PC-9 (cell line): ENCODE data around the gene RNASEH2A. TPM values are rescaled to one million over a fixed set of nuclear protein-coding genes. Genes with fewer than 3 reads are reported as not detected.
"Not testable (repeated sequence)": the region's sequence is repeated elsewhere in the genome, so short reads cannot be mapped to it uniquely, and the experiment has no call there.

Experiments used
- BruUV-seq: library from RNA; stranded (reverse); fragments of 400-500 nt; replicated peaks from 2 replicates; lab custom pipeline; 2021; lab: Mats Ljungman, UMichigan
- CTCF ChIA-PET: fragments of 300-600 bp; sonication (Branson Sonifier 250); formaldehyde crosslinking; loops from one replicate; lab custom pipeline; 2022; ENCODE audit warnings: antibody characterized with exemption; lab: Charles Lee
- POLR2A ChIA-PET: fragments of 300-600 bp; sonication (Branson Sonifier 250); formaldehyde crosslinking; loops from one replicate; lab custom pipeline; 2022; ENCODE audit warnings: antibody characterized with exemption; ENCODE audit not compliant: unreplicated experiment; lab: Charles Lee
- DNase-seq, 2 experiments: peaks; one replicate each; pipeline versions ENCODE4 v3.0.0 to v3.0.0-alpha.2; 2015 to 2022; ENCODE audit warnings: mixed read lengths in 1 of 2
- H2AFZ ChIP-seq: fragments of 200-600 bp; sonication (generic); 2 replicates; pipeline ENCODE4 v1.8.1; 2017; ENCODE audit warnings: antibody characterized with exemption
- H3F3A ChIP-seq: fragments of 200-600 bp; sonication (generic); 2 replicates; pipeline ENCODE4 v1.8.1; 2017; ENCODE audit warnings: antibody characterized with exemption, mild to moderate bottlenecking, low read depth; ENCODE audit not compliant: insufficient read depth
- H3K27ac ChIP-seq: fragments of 200-600 bp; sonication (generic); 2 replicates; pipeline ENCODE4 v1.6.1; 2016; ENCODE audit warnings: mixed run types
- H3K27me3 ChIP-seq: fragments of 200-600 bp; sonication (generic); 2 replicates; pipeline ENCODE4 v1.6.1; 2016; ENCODE audit warnings: low read depth, mixed run types; ENCODE audit not compliant: insufficient read depth
- H3K36me3 ChIP-seq: fragments of 200-600 bp; sonication (generic); 2 replicates; pipeline ENCODE4 v1.6.1; 2016; ENCODE audit warnings: low read depth, mixed run types
- H3K4me1 ChIP-seq: fragments of 200-600 bp; sonication (generic); replicated peaks from 2 replicates; pipeline ENCODE4 v1.6.1; 2016; ENCODE audit warnings: mixed run types; ENCODE audit not compliant: insufficient read depth
- H3K4me2 ChIP-seq: fragments of 200-600 bp; sonication (generic); 2 replicates; pipeline ENCODE4 v1.6.1; 2017; ENCODE audit warnings: mixed run types
- H3K4me3 ChIP-seq: fragments of 200-600 bp; sonication (generic); 2 replicates; pipeline ENCODE4 v1.6.1; 2016; ENCODE audit warnings: mixed run types
- H3K79me2 ChIP-seq: fragments of 200-600 bp; sonication (generic); 2 replicates; pipeline ENCODE4 v1.6.1; 2017; ENCODE audit warnings: low read depth, mixed run types
- H3K9me2 ChIP-seq: fragments of 200-600 bp; sonication (generic); 2 replicates; pipeline ENCODE4 v1.8.1; 2017; ENCODE audit warnings: mild to moderate bottlenecking; ENCODE audit not compliant: insufficient read depth
- H3K9me3 ChIP-seq: fragments of 200-600 bp; sonication (generic); 2 replicates; pipeline ENCODE4 v1.8.1; 2016; ENCODE audit warnings: low read depth; ENCODE audit not compliant: insufficient read depth
- H4K20me1 ChIP-seq: fragments of 200-600 bp; sonication (generic); 2 replicates; pipeline ENCODE4 v1.8.1; 2017; ENCODE audit not compliant: insufficient read depth
- EZH2 ChIP-seq: fragments of 200-600 bp; sonication (generic); IDR thresholded peaks from 2 replicates; pipeline ENCODE4 v1.8.0; 2017; ENCODE audit warnings: antibody characterized with exemption, low read depth
- intact Hi-C: fragments of 100-400 bp; cut with micrococcal nuclease; formaldehyde crosslinking; loops from one replicate; pipeline ENCODE4 v1.10.0; 2022; ENCODE audit not compliant: unreplicated experiment
- total RNA-seq: library from RNA; stranded (reverse); gene quantifications from 2 replicates; pipeline ENCODE4 v1.2.3, GENCODE V29; 2021
- TF ChIP-seq, protein P1 (sequence below): fragments of 200-600 bp; sonication (generic); conservative IDR thresholded peaks from 2 replicates; pipeline ENCODE4 v1.6.1; 2017; ENCODE audit warnings: mixed run types, antibody characterized with exemption, mild to moderate bottlenecking, moderate library complexity

RNASEH2A gene
- total RNA-seq, 1 experiment from 2014 or later = 38.6 TPM

DNA sequence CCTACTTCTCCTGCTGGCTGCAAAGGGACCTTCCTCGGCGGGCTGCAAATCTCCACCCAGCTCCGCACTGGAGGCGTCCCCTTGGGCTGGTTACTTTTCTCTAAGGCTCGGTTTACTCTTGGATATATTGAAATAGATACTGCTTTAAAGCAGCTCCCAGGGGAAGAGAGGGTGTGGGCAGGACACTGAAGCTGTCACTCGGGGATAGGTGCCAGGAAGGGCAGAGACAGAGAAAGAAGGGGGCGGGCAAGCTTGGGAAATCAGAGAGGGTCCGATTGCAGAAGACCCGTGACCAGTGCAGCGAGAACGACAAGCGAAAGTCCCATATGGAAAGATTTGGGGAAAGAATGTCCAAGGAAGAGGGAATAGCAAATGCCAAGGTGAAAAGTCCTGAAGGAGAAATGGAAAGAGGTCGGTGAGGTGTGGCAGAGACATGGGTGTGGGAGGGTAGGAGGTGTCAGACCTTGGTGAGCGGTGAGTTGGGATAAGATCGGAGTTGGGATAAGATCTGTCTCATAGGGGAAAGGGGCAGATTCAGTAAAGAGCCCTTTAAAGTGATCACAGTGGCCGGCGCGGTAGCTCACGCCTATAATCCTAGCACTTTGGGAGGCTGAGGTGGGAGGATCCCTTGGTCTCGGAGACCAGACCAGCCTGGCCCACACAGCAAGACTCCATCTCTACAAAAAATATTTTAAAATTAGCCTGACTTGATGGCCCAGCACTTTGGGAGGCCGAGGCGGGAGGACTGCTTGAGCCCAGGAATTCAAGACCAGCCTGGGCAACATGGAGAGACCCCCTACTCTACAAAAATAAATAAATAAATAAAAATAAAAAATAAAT is 3.9 kb upstream of the RNASEH2A start:
- H4K20me1 ChIP-seq = 0 out of 2 replicates have a peak, but pooled peaks cover 5% of the 10 kb centered on the region
- ChIA-PET CTCF (no interaction called here), POLR2A (no interaction called here)
- no peak overlapping the region for H3K27ac ChIP-seq
- TF ChIP-seq, protein P1, sequence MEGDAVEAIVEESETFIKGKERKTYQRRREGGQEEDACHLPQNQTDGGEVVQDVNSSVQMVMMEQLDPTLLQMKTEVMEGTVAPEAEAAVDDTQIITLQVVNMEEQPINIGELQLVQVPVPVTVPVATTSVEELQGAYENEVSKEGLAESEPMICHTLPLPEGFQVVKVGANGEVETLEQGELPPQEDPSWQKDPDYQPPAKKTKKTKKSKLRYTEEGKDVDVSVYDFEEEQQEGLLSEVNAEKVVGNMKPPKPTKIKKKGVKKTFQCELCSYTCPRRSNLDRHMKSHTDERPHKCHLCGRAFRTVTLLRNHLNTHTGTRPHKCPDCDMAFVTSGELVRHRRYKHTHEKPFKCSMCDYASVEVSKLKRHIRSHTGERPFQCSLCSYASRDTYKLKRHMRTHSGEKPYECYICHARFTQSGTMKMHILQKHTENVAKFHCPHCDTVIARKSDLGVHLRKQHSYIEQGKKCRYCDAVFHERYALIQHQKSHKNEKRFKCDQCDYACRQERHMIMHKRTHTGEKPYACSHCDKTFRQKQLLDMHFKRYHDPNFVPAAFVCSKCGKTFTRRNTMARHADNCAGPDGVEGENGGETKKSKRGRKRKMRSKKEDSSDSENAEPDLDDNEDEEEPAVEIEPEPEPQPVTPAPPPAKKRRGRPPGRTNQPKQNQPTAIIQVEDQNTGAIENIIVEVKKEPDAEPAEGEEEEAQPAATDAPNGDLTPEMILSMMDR = no peak
- no peak for TF ChIP-seq EZH2
- peak overlapping the region; percentile 89 for H3K4me3 ChIP-seq
- intact Hi-C loops = no loop called here
- H3K4me1 ChIP-seq = peaks cover 28% of the 10 kb centered on the region
- H3F3A ChIP-seq = peaks cover 46% of the 10 kb centered on the region
- peaks cover 30% of the 10 kb centered on the region for H3K79me2 ChIP-seq
- peak overlapping the region; percentile 95 for H3K4me2 ChIP-seq
- no peak for DNase-seq
- H3K9me3 ChIP-seq = no peaks in the 10 kb centered on the region
- no peaks in the 10 kb centered on the region for H3K9me2 ChIP-seq
- H2AFZ ChIP-seq = peak overlapping the region; percentile 92
- H3K27me3 ChIP-seq = no peaks in the 10 kb centered on the region
- 0 out of 2 replicates have a peak, but pooled peaks cover 7% of the 10 kb centered on the region for H3K36me3 ChIP-seq
- no TSS peak for BruUV-seq

DNA sequence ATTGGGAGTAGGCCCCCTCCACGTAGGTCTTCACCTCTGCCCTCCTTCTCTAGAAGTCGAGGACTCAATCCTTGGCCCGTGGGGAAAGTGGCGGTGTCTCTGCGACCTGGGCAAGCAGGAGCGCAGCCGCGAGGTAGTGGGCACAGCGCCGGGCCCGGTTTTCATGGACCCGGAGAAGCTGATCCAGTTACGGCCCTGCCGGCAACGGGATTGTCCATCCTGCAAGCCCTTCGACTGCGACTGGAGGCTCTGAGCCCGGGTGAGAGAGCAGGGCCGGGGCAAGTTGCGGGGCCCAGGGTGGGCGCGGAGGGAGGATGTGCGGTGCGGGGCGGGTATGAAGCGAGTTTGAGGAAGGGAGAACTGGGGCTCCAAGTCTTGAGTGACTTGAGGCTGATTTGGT is 2.3 kb upstream of the RNASEH2A start:
- no peak overlapping the region for H3K27ac ChIP-seq
- peaks cover 30% of the 10 kb centered on the region for H3K79me2 ChIP-seq
- no peak overlapping the region for H3K4me3 ChIP-seq
- no peak for TF ChIP-seq EZH2
- TF ChIP-seq, protein P1 = no peak
- H2AFZ ChIP-seq = no peak overlapping the region
- 0 out of 2 replicates have a peak, but pooled peaks cover 7% of the 10 kb centered on the region for H3K36me3 ChIP-seq
- no peaks in the 10 kb centered on the region for H3K9me2 ChIP-seq
- peaks cover 34% of the 10 kb centered on the region for H3F3A ChIP-seq
- no TSS peak for BruUV-seq
- no peaks in the 10 kb centered on the region for H3K27me3 ChIP-seq
- DNase-seq = no peak
- ChIA-PET POLR2A (no interaction called here), CTCF (no interaction called here)
- H3K9me3 ChIP-seq = no peaks in the 10 kb centered on the region
- intact Hi-C loops = no loop called here
- H3K4me1 ChIP-seq = peaks cover 29% of the 10 kb centered on the region
- H4K20me1 ChIP-seq = 0 out of 2 replicates have a peak, but pooled peaks cover 5% of the 10 kb centered on the region
- H3K4me2 ChIP-seq = no peak overlapping the region

DNA sequence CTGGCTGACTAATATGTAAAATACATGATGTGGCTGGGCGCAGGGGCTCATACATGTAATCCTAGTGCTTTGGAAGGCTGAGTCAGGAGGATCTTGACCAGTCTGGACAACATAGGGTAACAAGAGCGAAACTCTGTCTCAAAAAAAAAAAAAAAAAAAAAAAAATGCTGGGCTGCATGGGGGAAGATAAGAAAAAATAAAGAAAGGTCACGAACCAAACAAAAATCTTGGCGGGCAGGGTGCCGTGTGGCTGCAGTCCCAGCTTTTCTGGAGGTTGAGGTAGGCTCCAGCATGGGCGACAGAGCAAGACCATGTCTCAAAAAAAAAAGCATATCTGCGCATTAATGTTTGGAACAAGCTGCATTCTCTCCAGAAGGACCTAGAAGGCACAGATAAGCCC is 8.7 kb downstream of the RNASEH2A start:
- ChIA-PET CTCF (no interaction called here), POLR2A (no interaction called here)
- intact Hi-C loops = no loop called here
- no TSS peak for BruUV-seq
- H3F3A ChIP-seq = peaks cover 4% of the 10 kb centered on the region; the same call in 1 of the 2 replicates
- TF ChIP-seq, protein P1 = no peak
- no peak for TF ChIP-seq EZH2
- peaks cover under 1% of the 10 kb centered on the region; the same call in 1 of the 2 replicates for H3K36me3 ChIP-seq
- H3K9me3 ChIP-seq = no peaks in the 10 kb centered on the region
- DNase-seq = no peak
- no peaks in the 10 kb centered on the region for H3K79me2 ChIP-seq
- no peaks in the 10 kb centered on the region for H4K20me1 ChIP-seq
- no peak overlapping the region for H3K27ac ChIP-seq
- no peak overlapping the region for H3K4me2 ChIP-seq
- H3K27me3 ChIP-seq = no peaks in the 10 kb centered on the region
- H3K9me2 ChIP-seq = no peaks in the 10 kb centered on the region
- no peak overlapping the region for H3K4me3 ChIP-seq
- H2AFZ ChIP-seq = no peak overlapping the region
- no peaks in the 10 kb centered on the region for H3K4me1 ChIP-seq

DNA sequence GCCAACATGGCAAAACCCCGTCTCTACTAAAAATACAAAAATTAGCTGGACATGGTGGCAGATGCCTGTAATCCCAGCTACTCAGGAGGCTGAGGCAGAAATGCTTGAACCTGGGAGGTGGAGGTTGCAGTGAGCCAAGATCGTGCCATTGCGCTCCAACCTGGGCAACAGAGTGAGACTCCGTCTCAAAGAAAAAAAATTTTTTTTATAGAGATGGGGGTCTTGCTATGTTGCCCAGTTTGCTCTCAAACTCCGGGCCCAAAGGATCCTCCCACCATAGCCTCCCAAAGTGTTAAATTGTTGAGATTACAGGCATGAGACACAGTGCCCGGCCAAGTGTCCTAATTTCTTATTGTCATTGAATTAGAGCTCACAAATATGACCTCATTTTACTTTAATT is 10.8 kb downstream of the RNASEH2A start:
- H3K27me3 ChIP-seq, CTCF ChIA-PET, DNase-seq, H3K79me2 ChIP-seq, H3K27ac ChIP-seq, H4K20me1 ChIP-seq, H3K4me2 ChIP-seq, POLR2A ChIA-PET, H3K4me1 ChIP-seq, H3K36me3 ChIP-seq, H3K9me2 ChIP-seq, BruUV-seq, H2AFZ ChIP-seq, H3K4me3 ChIP-seq, intact Hi-C loops, H3K9me3 ChIP-seq: not testable (repeated sequence)
- peaks cover 22% of the 10 kb centered on the region for H3F3A ChIP-seq

DNA sequence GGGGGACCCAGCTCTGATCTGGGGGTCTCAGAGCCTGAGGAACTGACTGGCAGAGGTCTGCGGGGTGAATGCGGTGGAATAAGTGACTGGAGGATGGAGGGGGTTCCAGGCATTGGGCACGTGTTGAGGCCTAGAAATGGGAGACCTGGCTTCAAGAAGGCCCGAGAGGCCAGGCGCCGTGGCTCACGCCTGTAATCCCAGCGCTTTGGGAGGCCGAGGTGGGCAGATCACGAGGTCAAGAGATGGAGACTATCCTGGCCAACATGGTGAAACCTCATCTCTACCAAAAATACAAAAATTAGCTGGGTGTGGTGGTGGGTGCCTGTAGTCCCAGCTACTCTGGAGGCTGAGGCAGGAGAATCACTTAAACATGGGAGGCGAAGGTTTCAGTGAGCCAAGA is 11.4 kb downstream of the RNASEH2A start:
- H3K79me2 ChIP-seq, CTCF ChIA-PET, H3K9me2 ChIP-seq, H4K20me1 ChIP-seq, H3K4me1 ChIP-seq, H3K4me2 ChIP-seq, H3K9me3 ChIP-seq, POLR2A ChIA-PET, H3K27me3 ChIP-seq, H3K36me3 ChIP-seq, BruUV-seq, H3K4me3 ChIP-seq, H2AFZ ChIP-seq, intact Hi-C loops, H3K27ac ChIP-seq, DNase-seq: not testable (repeated sequence)
- peaks cover 22% of the 10 kb centered on the region for H3F3A ChIP-seq
